Activated naive CD8-positive, alpha-beta T cell (primary cell): Measurements from ENCODE around the gene TMEM240.
"Not testable (repeated sequence)": the region's sequence is repeated elsewhere in the genome, so short reads cannot be mapped to it uniquely, and the experiment has no call there.

Experiments
- H3K27ac Mint-ChIP-seq: one replicate; pipeline ENCODE4 v1.8.0; 2021; ENCODE audit warnings: mixed read lengths
- H3K27me3 Mint-ChIP-seq: one replicate; pipeline ENCODE4 v1.8.0; 2021; ENCODE audit warnings: mixed read lengths
- H3K36me3 Mint-ChIP-seq: one replicate; pipeline ENCODE4 v1.8.0; 2021; ENCODE audit warnings: mixed read lengths
- H3K4me1 Mint-ChIP-seq: one replicate; pipeline ENCODE4 v1.8.0; 2021; ENCODE audit warnings: low read depth, mixed read lengths
- H3K4me3 Mint-ChIP-seq: one replicate; pipeline ENCODE4 v1.8.0; 2021; ENCODE audit warnings: mild to moderate bottlenecking, mixed read lengths
- H3K9me3 Mint-ChIP-seq: one replicate; pipeline ENCODE4 v1.8.0; 2021; ENCODE audit warnings: low read depth, mixed read lengths

Gene TMEM240

GRCh38 chr1:1510912-1511532, 29.4 kb downstream of the TMEM240 start:
- peaks cover 11% of the 10 kb centered on the region for H3K4me1 Mint-ChIP-seq
- peak overlapping the region; percentile 95 for H3K4me3 Mint-ChIP-seq
- H3K27me3 Mint-ChIP-seq = no peaks in the 10 kb centered on the region
- H3K27ac Mint-ChIP-seq = peak overlapping the region; percentile 87
- H3K36me3 Mint-ChIP-seq = no peaks in the 10 kb centered on the region
- no peaks in the 10 kb centered on the region for H3K9me3 Mint-ChIP-seq

- H3K9me3 Mint-ChIP-seq, H3K27ac Mint-ChIP-seq, H3K4me3 Mint-ChIP-seq, H3K36me3 Mint-ChIP-seq, H3K27me3 Mint-ChIP-seq: not testable (repeated sequence)
- peaks cover 20% of the 10 kb centered on the region for H3K4me1 Mint-ChIP-seq
Observed at GRCh38 chr1:1509465-1509850, 31.0 kb downstream of the TMEM240 start.

GRCh38 chr1:1508775-1509464, 31.5 kb downstream of the TMEM240 start:
- H3K27me3 Mint-ChIP-seq, H3K36me3 Mint-ChIP-seq, H3K27ac Mint-ChIP-seq, H3K4me3 Mint-ChIP-seq, H3K9me3 Mint-ChIP-seq: not testable (repeated sequence)
- H3K4me1 Mint-ChIP-seq = peaks cover 20% of the 10 kb centered on the region

- Mint-ChIP-seq H3K27ac (no peak overlapping the region), H3K9me3 (no peaks in the 10 kb centered on the region), H3K27me3 (no peaks in the 10 kb centered on the region), H3K4me1 (peaks cover 18% of the 10 kb centered on the region), H3K36me3 (no peaks in the 10 kb centered on the region), H3K4me3 (no peak overlapping the region)
Observed at GRCh38 chr1:1507305-1507704, 33.1 kb downstream of the TMEM240 start.

- H3K27me3 Mint-ChIP-seq, H3K9me3 Mint-ChIP-seq, H3K36me3 Mint-ChIP-seq: not testable (repeated sequence)
- Mint-ChIP-seq H3K4me3 (peak overlapping the region; percentile 84), H3K27ac (peak overlapping the region; percentile 46), H3K4me1 (peaks cover 13% of the 10 kb centered on the region)
Observed at GRCh38 chr1:1505801-1506200, 34.6 kb downstream of the TMEM240 start.

GRCh38 chr1:1505366-1505798, 35.0 kb downstream of the TMEM240 start:
- H3K36me3 Mint-ChIP-seq, H3K9me3 Mint-ChIP-seq, H3K27me3 Mint-ChIP-seq: not testable (repeated sequence)
- Mint-ChIP-seq H3K4me3 (peak overlapping the region; percentile 84), H3K27ac (peak overlapping the region; percentile 84), H3K4me1 (peaks cover 12% of the 10 kb centered on the region)

- H3K27me3 Mint-ChIP-seq, H3K36me3 Mint-ChIP-seq, H3K9me3 Mint-ChIP-seq: not testable (repeated sequence)
- peaks cover 12% of the 10 kb centered on the region for H3K4me1 Mint-ChIP-seq
- peak overlapping the region; percentile 84 for H3K4me3 Mint-ChIP-seq
- H3K27ac Mint-ChIP-seq = peak overlapping the region; percentile 84
Observed at GRCh38 chr1:1504777-1505365, 35.6 kb downstream of the TMEM240 start.

- H3K27ac Mint-ChIP-seq, H3K4me1 Mint-ChIP-seq, H3K27me3 Mint-ChIP-seq, H3K4me3 Mint-ChIP-seq, H3K9me3 Mint-ChIP-seq, H3K36me3 Mint-ChIP-seq: not testable (repeated sequence)
Observed at GRCh38 chr1:1495461-1495975, 44.9 kb downstream of the TMEM240 start.

- H3K27me3 Mint-ChIP-seq, H3K4me3 Mint-ChIP-seq, H3K9me3 Mint-ChIP-seq, H3K27ac Mint-ChIP-seq, H3K4me1 Mint-ChIP-seq, H3K36me3 Mint-ChIP-seq: not testable (repeated sequence)
Observed at GRCh38 chr1:1494311-1494710, 46.1 kb downstream of the TMEM240 start.

- no peak overlapping the region for H3K27ac Mint-ChIP-seq
- H3K27me3 Mint-ChIP-seq = no peaks in the 10 kb centered on the region
- peaks cover 8% of the 10 kb centered on the region for H3K36me3 Mint-ChIP-seq
- no peak overlapping the region for H3K4me3 Mint-ChIP-seq
- H3K4me1 Mint-ChIP-seq = no peaks in the 10 kb centered on the region
- peaks cover 3% of the 10 kb centered on the region for H3K9me3 Mint-ChIP-seq
Observed at GRCh38 chr1:1491601-1492000, 48.8 kb downstream of the TMEM240 start.

- H3K9me3 Mint-ChIP-seq = peaks cover 3% of the 10 kb centered on the region
Observed at GRCh38 chr1:1490633-1491230, 49.7 kb downstream of the TMEM240 start.

GRCh38 chr1:1489861-1490260, 50.6 kb downstream of the TMEM240 start:
- Mint-ChIP-seq H3K9me3 (peaks cover 3% of the 10 kb centered on the region), H3K27ac (no peak overlapping the region), H3K4me1 (no peaks in the 10 kb centered on the region), H3K27me3 (no peaks in the 10 kb centered on the region), H3K36me3 (peaks cover 8% of the 10 kb centered on the region), H3K4me3 (no peak overlapping the region)

More at GRCh38 chr1:1490633-1491230, 49.7 kb downstream of the TMEM240 start:
- Mint-ChIP-seq H3K36me3 (peaks cover 8% of the 10 kb centered on the region), H3K27ac (no peak overlapping the region), H3K4me1 (no peaks in the 10 kb centered on the region), H3K4me3 (no peak overlapping the region), H3K27me3 (no peaks in the 10 kb centered on the region)

GRCh38 chr1:1489231-1489630, 51.2 kb downstream of the TMEM240 start:
- no peak overlapping the region for H3K4me3 Mint-ChIP-seq
- peaks cover 3% of the 10 kb centered on the region for H3K9me3 Mint-ChIP-seq
- peaks cover 8% of the 10 kb centered on the region for H3K36me3 Mint-ChIP-seq
- no peaks in the 10 kb centered on the region for H3K27me3 Mint-ChIP-seq
- H3K27ac Mint-ChIP-seq = no peak overlapping the region
- no peaks in the 10 kb centered on the region for H3K4me1 Mint-ChIP-seq

GRCh38 chr1:1487701-1488100, 52.7 kb downstream of the TMEM240 start:
- no peak overlapping the region for H3K27ac Mint-ChIP-seq
- H3K9me3 Mint-ChIP-seq = no peaks in the 10 kb centered on the region
- H3K4me1 Mint-ChIP-seq = no peaks in the 10 kb centered on the region
- no peaks in the 10 kb centered on the region for H3K36me3 Mint-ChIP-seq
- no peaks in the 10 kb centered on the region for H3K27me3 Mint-ChIP-seq
- no peak overlapping the region for H3K4me3 Mint-ChIP-seq

- H3K36me3 Mint-ChIP-seq, H3K9me3 Mint-ChIP-seq, H3K4me1 Mint-ChIP-seq, H3K27me3 Mint-ChIP-seq, H3K27ac Mint-ChIP-seq, H3K4me3 Mint-ChIP-seq: not testable (repeated sequence)
Observed at GRCh38 chr1:1485755-1486317, 54.6 kb downstream of the TMEM240 start.
